Activated gamma-delta T cell (primary cell): ENCODE results near the gene C2CD2.

Experiments used
- DNase-seq: peaks from one replicate; lab custom pipeline; 2025; lab: John Stamatoyannopoulos, UW

Gene C2CD2

GRCh38 chr21:41846033-41846317 lies 107.8 kb downstream of the C2CD2 start:
- no peak for DNase-seq

- no peak for DNase-seq
These were observed 108.3 kb downstream of the C2CD2 start for GRCh38 chr21:41845310-41846032.

- no peak for DNase-seq
These were observed 110.2 kb downstream of the C2CD2 start for GRCh38 chr21:41843584-41843983.

- DNase-seq, result no peak
These were observed 112.9 kb downstream of the C2CD2 start for GRCh38 chr21:41840880-41841279.

- no peak for DNase-seq
These were observed 114.3 kb downstream of the C2CD2 start for GRCh38 chr21:41839387-41840000.

GRCh38 chr21:41837756-41838297 lies 116.0 kb downstream of the C2CD2 start:
- DNase-seq, result no peak

GRCh38 chr21:41836166-41837015 lies 117.4 kb downstream of the C2CD2 start:
- no peak for DNase-seq

- no peak for DNase-seq
These were observed 118.1 kb downstream of the C2CD2 start for GRCh38 chr21:41835711-41836154.
